ENCODE results near the gene RIGI.
"Not testable (repeated sequence)": the region's sequence is repeated elsewhere in the genome, so short reads cannot be mapped to it uniquely, and the experiment has no call there.

Gene RIGI

DNA sequence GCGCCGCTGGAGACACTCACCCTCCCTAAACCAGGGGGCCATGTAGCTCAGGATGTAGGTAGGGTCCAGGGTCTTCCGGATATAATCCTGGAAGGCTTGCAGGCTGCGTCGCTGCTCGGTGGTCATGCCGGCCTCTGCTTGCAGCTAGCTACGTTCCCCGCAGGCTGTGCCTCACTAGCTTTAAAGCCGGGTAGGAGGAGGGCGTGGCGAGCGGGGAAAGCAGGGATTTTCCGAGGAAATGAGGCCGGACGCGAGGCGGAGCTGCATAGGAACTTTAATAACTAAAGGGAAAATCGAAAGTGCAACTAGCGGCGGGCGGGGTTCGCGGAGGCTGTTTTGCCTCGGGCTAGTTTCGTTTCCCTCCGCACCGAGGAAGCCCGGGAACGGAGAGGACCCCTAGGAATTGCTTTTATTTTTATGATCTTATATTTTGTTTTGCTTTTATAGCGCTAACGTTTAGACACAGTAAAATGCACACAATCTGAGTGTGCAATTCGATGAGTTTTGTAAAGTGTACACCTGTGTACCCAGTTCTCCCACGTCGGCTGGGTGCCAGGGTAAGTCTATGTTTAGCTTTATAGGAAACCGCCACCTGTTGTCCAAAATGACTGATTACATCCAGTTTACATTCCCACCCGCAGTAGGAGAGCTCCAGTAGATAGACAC lies at the start of gene RIGI:
Gene RIGI (minus strand): TSS at position 156 of the 666 bp plus-strand sequence. CDS start 30 bp downstream, at position 126.
- peak; percentile 87 for DNase-seq

DNA sequence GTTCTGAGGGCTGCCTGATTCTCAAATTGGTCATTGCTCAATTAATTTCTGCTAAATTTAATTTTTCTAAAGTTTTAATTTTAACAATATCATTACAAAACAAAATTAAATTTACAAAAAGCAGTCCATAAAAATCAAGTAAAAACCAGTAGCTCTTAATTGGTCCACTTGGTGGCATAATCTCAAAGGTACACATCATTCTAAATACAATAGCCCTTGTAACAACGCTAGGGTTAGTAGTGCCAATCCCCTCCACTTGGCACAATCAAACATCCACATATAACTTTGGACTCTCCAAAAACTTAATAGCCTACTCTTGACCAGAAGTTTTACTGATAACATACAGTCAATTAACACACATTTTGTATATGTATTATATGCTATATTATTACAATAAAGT lies 48.9 kb upstream of the RIGI start:
- no peak for DNase-seq

DNA sequence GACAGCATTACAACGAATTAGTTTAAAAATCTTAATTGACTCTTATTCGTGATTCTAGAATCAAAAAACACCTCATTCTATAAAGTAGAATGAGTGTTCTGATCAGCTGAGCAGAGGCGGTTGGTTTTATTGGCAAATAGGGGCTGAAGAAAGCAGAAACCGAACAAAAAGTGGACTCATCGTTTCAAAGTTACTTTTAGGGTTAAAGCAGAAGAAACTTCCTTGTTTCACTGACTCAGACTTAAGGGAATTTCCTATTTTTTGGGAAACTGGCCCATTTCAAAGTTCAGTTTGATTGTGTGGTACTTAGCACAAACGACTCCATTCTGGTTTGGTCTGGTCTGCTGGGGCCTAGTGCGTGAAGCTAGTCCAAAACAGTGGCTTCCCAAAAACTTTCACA lies 47.8 kb upstream of the RIGI start:
- DNase-seq = no peak

DNA sequence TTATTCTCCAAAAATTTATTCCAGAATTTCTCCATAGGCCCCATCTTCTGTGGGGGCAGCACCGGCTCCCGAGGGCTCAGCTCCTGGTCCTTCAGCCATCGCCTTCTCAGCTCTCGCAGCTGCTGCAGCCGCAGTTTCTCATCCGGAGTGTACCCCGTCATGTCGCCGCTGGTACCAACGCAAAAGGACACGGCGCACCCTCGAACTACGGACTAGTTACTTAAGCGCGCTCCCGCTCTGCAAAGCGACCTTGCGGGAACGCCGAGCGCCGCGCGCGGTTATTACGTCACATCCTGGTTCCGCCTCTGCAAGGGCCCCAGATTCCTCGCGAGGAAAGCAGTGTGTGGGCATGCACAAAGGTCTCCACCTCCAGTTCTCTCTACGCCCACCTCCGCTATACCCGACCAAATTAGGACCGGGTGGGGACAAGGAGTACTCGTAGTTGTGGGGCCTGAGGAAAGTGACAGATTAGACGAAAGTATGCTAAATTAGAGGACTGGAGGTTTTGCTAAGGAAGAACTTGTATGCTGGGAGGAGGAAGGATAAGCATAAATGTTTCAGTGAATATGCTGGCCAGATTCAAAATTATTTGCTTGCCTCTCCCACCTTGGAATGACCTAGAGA lies 47.0 kb upstream of the RIGI start, which contains the start of gene NDUFB6:
Gene NDUFB6 (minus strand): TSS at position 260 of the 624 bp plus-strand sequence. CDS start 99 bp downstream, at position 161.
- DNase-seq = peak; percentile 96

DNA sequence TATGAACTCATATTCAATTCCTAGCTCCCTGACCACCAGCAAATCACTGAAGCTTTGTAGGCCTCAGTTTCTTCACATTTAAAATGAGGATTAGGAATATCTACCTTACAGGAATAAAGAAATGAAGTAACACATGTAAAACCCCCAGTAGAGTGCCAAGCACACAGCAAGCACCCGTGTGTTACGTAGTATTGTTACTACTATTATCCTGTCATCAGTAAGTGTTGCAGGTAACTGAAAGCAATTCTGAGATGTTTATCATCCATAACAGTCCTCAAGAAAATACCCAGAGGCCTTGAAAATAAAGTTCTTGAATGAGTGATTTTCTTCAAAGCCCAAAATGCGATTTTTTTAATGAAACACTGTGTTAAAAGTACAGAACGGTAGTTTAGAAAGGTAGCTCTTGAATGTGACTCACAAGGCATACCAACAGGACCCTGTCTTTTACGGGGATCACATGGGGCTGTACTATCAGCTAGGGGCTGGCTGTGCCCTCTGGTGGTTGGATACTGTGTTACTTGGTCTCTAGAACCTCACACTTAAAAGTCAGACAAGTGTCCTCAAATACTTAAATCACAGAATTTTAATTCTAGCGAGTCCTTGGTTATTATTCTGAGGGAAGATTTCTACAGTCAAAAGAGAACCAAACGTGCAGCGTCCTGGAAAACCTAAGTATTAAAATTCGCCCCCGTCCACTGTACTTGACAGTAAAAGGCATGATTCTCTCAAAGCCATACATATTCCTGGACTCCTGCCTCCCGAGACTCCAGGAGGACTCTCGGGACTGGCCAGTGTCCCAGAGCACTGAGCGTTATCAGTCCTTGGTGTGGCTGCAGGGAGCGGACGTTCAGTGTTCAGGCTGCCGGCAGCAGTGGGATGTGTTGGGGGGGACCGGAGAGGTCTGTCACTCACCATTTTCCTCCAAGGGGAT lies 46.2 kb upstream of the RIGI start:
- peak; percentile 90 for DNase-seq

DNA sequence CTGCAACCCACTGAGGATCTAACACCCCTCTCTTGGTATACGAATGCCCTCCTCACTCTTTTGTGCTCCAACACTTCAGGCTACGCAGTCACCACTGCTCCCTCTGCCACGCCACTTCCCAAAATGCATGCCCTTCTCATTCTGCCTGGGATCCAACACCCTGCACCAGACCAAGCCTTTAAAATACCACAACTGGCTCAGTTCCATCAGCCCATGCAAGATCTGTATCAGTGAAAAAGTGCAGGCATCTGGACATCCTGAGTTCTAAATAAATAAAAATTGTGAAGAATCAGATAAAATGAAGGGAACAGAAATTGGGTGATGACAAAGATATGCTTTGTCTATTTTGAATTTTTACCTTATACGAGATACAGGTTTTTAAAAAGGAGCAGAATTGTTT lies 44.3 kb upstream of the RIGI start:
- no peak for DNase-seq

DNA sequence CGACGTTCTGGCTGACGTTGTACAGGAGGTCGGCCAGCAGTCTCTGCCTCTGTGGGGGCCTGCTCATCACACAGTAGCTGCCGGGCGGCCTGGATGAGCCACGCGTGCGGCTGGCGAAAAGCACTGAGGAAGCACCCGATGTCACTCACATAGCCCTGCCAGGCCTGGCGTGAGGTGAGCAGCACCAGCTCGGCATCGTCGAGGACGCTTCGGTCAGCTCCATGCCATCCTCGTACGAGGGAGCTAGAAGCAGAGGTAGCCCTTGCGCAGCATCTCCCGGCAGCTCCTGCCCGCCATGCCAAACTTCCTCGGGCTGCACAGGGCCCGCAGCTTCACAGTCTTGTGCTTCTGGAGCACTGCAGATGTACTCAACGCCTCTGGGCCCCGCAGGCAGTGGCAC lies 40.8 kb upstream of the RIGI start:
- no peak for DNase-seq

DNA sequence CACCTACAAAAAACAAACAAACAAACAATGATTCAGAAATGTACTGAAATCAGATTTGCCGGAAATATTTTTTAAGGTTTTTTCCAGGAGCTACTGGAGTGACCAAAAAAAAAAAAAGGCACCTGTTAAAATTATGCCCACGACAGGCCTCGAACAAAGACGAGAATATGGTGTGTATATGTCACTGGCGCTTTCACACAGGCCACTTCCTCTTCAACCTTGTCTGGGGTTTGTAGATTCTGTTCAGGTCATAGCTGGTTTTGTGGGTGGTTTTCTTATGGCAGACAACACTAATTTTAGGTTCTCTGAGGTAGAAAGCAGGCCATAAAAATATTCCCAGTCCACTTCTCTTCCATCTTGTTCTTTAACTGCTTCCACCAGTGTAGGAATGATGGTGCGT lies 40.0 kb upstream of the RIGI start:
- no peak for DNase-seq

DNA sequence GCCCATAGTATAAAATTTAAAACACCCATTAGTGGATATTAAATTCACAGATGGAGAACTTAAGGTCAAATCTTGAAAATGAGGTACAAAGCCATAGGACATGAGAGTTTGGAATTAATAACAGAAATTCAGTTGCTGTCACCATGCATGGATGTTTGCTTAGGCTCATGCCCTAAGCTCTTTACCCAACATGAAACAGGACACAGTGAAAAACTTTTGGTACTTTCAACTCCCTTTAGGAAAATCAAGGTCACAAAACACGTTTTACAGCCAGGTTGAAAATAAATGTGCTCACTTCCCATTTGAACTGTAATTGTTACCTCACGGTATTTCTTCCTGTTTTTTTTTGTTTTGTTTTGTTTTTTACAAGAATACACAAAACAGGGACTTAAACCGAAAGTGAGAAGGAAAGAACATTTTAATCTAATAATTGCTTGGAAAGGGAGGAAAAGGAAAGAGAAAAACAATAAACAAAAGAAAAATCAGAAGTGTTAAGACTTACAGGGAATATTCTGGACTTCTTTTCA lies 32.5 kb upstream of the RIGI start:
- DNase-seq = no peak

DNA sequence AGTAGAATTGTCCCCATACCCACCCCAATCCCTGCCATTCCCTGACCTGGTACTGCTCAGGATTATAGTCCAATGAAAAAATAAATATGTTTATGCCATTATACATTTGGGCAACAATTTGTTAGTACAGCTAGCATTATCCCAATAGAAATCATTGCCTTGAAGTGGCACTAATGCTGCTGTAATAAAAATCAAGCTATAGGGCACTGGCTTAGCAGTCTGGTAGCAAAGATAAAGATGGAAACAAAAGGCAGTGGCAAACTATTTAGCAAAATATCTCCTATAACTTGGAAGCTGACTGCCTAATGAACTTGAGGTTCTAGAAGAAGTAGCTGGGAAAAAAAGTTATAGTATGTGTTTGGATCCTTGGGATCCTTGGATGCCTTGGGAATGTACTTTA lies 28.6 kb upstream of the RIGI start:
- DNase-seq = no peak

DNA sequence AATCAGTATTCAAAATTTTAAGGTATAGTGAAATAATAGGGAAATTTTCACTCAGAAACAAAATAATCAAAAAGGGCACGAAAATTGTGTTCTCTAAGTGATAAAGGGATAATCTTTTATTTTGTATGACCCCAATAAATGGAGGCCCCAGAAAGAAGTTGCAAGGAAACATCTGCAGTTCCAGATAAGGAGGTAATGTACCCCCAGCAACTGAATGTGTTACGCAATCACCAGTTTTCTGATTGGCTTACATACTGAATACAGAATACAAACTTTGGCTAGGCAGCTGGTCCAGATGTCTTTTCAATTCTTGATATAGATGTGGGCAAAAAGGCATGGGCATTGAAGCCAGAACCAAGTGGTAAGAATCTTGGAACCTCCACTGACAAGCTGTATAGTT lies 28.1 kb upstream of the RIGI start:
- no peak for DNase-seq

DNA sequence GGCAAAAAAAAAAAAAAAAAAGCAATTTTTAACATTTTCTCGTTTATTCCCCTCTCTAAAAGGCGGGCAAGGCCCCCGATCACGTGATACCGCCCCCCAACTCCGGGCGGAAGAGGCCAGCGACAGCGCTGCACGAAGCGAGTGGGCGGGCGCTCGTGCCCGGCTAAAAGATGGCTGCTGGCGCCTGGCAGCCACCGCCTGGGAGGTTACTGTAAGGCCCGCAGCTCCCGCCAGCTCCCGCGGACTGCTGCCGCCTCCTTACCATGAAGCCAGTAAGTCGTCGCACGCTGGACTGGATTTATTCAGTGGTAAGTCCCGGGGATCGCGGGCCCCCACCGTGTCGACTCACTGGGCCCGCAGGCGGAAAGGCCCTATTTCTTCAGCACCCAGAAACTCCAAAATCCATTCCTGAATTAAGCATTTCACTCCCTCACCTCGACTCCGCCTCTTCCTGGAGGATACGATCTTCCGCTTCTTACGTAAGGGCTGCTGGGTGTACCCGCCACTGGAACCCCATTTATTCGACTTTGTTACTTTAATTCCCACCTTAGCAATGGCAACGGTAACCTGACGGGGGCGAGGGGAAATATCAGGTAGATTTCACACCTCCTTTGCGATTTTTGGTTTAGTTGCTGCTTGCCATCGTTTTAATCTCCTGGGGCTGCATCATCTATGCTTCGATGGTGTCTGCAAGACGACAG lies 26.3 kb upstream of the RIGI start, which contains the start of the genes SMIM27 and TOPORS:
Gene SMIM27 (plus strand): TSS at position 156 of the 701 bp plus-strand sequence. CDS start 108 bp downstream, at position 264.
Gene TOPORS (minus strand): TSS at position 415 of the 701 bp plus-strand sequence. CDS start 150 bp downstream, at position 265.
- peak; percentile 90 for DNase-seq

DNA sequence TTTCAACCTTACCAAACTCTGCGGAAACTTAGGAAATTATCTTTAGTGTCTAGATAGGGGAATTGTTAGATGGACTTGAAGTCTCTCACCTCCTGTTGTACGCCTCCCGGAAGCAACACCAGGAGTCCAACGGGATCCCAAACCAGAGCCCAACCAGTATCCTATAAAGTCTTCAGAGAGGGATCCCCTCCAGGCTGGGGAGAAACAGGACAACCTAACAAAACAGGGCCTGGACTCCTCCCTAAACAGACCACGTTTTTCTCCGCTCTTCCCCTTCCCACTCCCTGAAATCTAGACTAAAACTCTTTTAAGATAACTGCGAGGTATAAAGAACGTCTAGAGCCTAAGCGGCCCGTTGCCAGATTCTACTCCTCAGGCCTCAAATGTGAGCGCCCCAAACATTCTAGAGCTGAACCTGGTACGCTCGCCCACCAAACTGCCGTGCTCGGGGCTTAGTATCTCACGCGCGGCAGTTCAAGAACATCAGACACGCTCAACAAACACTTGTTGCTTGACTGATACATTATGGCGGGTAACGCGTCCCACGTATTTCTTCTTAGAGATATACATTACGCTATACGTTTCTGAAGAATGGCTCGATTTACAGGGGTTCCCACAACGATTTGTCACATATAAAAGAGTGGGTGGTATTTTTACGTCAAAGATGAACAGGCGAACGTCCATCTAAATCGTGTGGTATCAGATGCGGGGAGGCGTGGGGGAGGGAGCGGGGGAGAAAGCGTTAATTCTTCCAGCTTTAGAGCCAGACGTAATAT lies 25.5 kb upstream of the RIGI start:
- peak; percentile 32 for DNase-seq

DNA sequence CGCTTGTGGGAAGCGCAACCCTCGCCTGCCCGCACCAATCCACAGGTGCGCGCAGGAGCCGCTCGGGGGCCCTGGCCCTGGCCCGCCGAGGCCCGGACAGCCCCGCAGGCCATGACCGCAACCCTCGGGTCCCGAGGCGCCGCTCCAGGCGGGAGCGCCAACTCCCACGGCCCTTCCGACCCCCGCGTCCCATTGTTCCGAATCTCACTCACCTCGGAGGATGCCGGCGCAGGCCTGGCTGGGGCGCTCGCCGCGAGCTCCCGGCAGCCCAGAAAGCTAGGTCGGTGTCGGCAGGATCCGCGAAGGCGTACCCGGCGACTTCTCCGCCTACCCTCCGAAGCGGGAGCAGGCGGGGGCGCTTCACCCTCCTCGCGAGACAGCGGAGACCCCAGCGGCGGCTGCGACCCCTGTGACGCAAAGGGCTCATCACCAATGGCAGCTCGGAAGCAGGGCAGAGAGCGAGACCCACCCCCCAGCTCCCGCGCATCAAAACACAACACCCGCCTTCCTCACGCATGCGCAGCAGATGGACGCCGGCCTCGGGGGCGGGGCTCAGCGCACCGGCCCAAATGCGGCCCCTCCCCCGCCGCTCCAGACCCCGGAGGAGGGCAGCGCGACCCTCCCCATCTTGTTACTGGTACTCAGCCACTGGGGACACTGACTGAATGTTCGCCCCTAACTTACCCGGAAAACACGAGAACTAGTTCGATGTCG lies 24.7 kb upstream of the RIGI start:
- peak; percentile 97 for DNase-seq

DNA sequence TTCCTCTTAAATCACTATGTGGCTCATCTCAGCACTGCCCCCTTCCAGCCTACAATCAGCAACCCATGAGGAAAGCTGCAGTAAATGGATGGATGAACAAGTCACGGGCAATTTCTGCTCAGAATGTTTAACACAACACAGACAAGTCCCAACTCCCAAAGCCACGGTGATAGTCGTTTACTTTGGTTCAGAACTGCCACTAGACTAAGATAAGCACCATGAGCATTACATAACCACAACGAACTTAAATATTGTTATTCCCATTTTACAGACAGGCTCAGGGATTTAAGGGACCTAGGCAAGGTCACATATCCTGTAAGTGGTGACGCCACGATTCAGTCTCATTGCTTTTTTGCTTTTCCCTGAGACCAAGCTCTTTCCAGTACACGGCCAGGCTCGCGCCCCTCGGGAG lies 24.2 kb upstream of the RIGI start:
- no peak for DNase-seq

DNA sequence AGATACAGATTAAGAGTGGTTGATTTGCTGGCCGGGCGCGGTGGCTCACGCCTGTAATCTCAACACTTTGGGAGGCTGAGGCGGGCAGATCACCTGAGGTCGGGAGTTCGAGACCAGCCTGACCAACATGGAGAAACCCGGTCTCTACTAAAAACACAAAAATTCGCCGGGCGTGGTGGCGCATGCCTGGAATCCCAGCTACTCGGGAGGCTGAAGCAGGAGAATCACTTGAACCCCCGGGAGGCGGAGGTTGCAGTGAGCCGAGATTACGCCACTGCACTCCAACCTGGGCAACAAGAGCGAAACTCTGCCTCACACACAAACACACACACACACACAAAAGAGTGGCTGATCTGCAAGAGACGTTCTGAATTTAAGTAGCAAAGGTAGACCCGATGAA lies 22.2 kb upstream of the RIGI start:
- DNase-seq = not testable (repeated sequence)

DNA sequence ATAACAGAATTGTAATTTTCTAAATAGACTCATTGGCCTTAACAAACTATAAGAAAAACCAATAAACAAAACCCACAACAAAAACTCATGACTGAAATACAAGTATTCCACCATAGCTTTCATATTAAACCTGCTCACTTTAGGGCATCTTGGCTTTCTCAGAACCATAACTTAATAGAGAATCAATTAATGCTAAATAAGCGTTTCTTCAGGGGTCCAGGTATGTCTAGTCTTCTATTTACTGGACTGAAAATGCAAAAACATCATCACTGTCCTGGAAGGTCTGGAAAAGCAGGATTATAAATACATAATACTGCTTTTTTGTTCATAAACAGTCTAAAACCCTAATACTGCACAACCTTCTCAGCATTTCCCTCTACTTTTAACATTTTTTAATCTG lies 19.9 kb upstream of the RIGI start:
- DNase-seq = no peak

DNA sequence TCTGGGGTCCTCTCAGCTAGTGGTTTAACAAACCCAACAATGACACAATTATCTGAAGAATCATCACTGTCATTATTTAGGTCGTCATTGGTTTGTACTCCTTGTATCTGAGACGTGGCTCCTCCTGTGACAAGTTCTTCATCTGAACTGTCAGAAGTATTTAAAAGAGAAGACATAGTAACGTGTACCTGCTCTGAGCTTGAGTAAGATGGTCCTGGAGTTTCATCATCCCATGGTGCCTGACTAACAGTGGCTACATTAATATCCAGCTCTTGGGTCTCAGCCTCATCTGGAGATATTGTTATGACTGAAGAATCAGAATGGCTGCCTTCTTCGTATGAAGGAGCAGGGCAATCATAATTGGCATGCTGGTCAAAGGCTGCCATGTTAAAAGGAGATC lies 17.1 kb upstream of the RIGI start:
- no peak for DNase-seq

DNA sequence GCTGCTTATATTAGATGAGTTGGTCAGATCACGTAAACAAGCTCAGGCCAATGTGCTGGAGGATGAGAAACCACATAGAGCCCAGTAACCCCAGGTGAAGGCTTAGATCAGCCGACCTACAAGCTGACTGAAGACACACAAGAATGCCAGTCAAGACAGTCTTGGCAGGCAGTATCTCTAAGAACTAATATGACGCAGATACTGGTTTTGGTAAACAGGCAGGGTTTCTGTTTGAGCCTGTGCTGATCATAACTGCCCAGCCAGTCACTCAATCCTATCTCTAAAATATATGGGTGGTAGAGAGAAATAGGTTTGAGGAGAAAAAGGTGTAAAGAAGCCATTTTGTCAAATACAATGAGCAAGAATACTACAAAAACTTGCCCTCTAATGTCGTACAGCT lies 7.8 kb upstream of the RIGI start:
- no peak for DNase-seq

DNA sequence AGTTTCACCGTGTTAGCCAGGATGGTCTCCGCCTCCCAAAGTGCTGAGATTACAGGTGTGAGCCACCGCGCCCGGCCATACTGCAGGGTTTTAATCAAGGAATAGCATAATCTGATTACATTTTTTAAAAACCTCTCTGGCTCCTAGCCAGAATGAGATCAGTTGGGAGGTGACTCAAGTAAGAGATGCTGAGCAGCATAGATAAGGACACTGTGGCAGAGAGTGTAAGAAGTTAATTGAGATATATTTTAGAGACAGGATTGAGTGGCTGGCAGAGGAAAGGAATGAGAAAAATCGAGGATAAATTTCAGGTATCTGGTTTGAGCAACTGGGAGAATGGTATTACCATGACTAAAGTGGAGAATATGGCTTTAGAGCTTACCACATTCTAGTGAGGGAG lies 7.3 kb upstream of the RIGI start:
- no peak for DNase-seq

DNA sequence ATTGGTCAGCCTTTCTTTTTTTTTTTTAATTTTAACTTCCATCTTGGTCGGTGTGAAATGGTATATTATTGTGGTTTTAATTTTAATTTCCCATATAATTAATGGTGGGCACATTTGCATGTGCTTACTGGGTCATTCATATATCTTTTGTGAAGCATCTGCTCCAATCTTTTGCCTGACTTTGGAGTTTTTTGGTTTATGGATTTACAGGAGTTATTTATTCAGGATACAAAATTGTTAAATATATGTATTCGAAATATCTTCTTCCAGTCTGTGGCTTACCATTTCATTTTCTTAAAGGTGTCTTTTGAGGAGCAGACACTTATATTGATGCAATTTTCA lies 682 bp upstream of the RIGI start:
- no peak for DNase-seq
